IPS-15b (cell line): ENCODE data around the gene BPI.

Source experiments
- H3K27me3 ChIP-seq: one replicate; pipeline ENCODE4 v1.6.1; 2013; ENCODE audit warnings: low read length; ENCODE audit not compliant: control insufficient read depth, insufficient read depth
- H3K36me3 ChIP-seq: one replicate; pipeline ENCODE4 v1.6.1; 2013; ENCODE audit warnings: low read length; ENCODE audit not compliant: control insufficient read depth, insufficient read depth
- H3K4me1 ChIP-seq: one replicate; pipeline ENCODE4 v1.6.1; 2013; ENCODE audit warnings: mild to moderate bottlenecking, low read length; ENCODE audit not compliant: control insufficient read depth, insufficient read depth
- H3K4me3 ChIP-seq: one replicate; pipeline ENCODE4 v1.5.1; 2013; ENCODE audit warnings: low read depth, low read length
- H3K9ac ChIP-seq: one replicate; pipeline ENCODE4 v1.6.1; 2013; ENCODE audit warnings: low read depth, mild to moderate bottlenecking, low read length
- H3K9me3 ChIP-seq: one replicate; pipeline ENCODE4 v1.6.1; 2013; ENCODE audit warnings: mild to moderate bottlenecking, low read length; ENCODE audit not compliant: control insufficient read depth, insufficient read depth

The BPI gene

DNA sequence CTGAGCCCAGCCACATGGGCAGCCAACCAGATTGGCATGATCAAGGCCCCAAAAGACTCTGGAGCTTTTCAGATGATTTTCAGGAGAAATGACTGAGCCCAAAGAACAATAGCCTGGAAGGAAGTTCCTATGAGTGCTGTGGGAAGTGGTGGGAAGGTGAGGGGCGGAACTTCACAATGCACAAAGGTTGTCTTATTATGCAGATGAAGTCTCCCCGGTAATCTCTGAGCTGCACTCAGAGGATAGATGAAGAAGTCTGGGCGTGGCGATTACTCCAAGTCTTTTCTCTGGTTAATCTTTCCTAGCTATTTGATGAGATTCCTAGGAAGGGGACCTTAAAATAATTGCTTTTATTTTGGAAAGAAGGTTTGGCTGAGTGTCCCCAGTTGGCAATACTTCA is 79.2 kb downstream of the BPI start:
- Histone ChIP-seq H3K9ac (no peak overlapping the region), H3K36me3 (no peaks in the 10 kb centered on the region), H3K4me3 (no peak overlapping the region), H3K4me1 (peaks cover 3% of the 10 kb centered on the region), H3K27me3 (no peaks in the 10 kb centered on the region), H3K9me3 (no peaks in the 10 kb centered on the region)

GRCh38 chr20:38386004-38386403 is 82.0 kb downstream of the BPI start:
- Histone ChIP-seq H3K4me3 (no peak overlapping the region), H3K36me3 (no peaks in the 10 kb centered on the region), H3K9ac (no peak overlapping the region), H3K9me3 (no peaks in the 10 kb centered on the region), H3K27me3 (no peaks in the 10 kb centered on the region), H3K4me1 (peaks cover 3% of the 10 kb centered on the region)

GRCh38 chr20:38386851-38387250 is 82.9 kb downstream of the BPI start:
- no peaks in the 10 kb centered on the region for H3K36me3 ChIP-seq
- peaks cover 3% of the 10 kb centered on the region for H3K4me1 ChIP-seq
- no peak overlapping the region for H3K9ac ChIP-seq
- H3K27me3 ChIP-seq: no peaks in the 10 kb centered on the region
- no peak overlapping the region for H3K4me3 ChIP-seq
- H3K9me3 ChIP-seq: no peaks in the 10 kb centered on the region
